Stimulated activated CD8-positive, alpha-beta memory T cell treated with anti-CD3 and anti-CD28 coated beads, Interleukin-2, amount 100 ng/mL, for 48 hours (primary cell): ENCODE results near the gene KIF1A.
"Not testable (repeated sequence)": the region's sequence is repeated elsewhere in the genome, so short reads cannot be mapped to it uniquely, and the experiment has no call there.

Source experiments
- DNase-seq, 2 donors: peaks; one replicate each; pipeline ENCODE4 v3.0.0-alpha.2; 2020; ENCODE audit warnings: low read depth in 2 of 2

The KIF1A gene

GRCh38 chr2:240848900-240849680 lies 29.1 kb upstream of the KIF1A start:
- DNase-seq, result no peak

- no peak for DNase-seq
These were observed 27.8 kb upstream of the KIF1A start for GRCh38 chr2:240847817-240848216.

- DNase-seq, result no peak
These were observed 27.0 kb upstream of the KIF1A start for GRCh38 chr2:240846873-240847595.

GRCh38 chr2:240846309-240846708 lies 26.3 kb upstream of the KIF1A start:
- not testable (repeated sequence) for DNase-seq

GRCh38 chr2:240840435-240841060 lies 20.5 kb upstream of the KIF1A start:
- DNase-seq, result no peak

- no peak for DNase-seq
These were observed 19.4 kb upstream of the KIF1A start for GRCh38 chr2:240839152-240840143.

- no peak for DNase-seq
These were observed 17.6 kb upstream of the KIF1A start for GRCh38 chr2:240837621-240838020.

GRCh38 chr2:240836781-240837467 lies 16.9 kb upstream of the KIF1A start:
- no peak for DNase-seq

- no peak for DNase-seq
These were observed 15.5 kb upstream of the KIF1A start for GRCh38 chr2:240835528-240835927.

- no peak for DNase-seq
These were observed 14.5 kb upstream of the KIF1A start for GRCh38 chr2:240834377-240834975.

- DNase-seq, result no peak
These were observed 13.8 kb upstream of the KIF1A start for GRCh38 chr2:240833724-240834285.

- no peak for DNase-seq
These were observed 13.0 kb upstream of the KIF1A start for GRCh38 chr2:240832921-240833494.

- peak; percentile 93 to 96 for DNase-seq
These were observed 12.2 kb upstream of the KIF1A start for GRCh38 chr2:240832205-240832727.

GRCh38 chr2:240831594-240832204 lies 11.7 kb upstream of the KIF1A start:
- DNase-seq, result no peak

- DNase-seq, result no peak
These were observed 5.5 kb upstream of the KIF1A start for GRCh38 chr2:240825476-240825875.

- DNase-seq, result no peak
These were observed 3.7 kb upstream of the KIF1A start for GRCh38 chr2:240823449-240824336.

- no peak for DNase-seq
These were observed 2.3 kb upstream of the KIF1A start for GRCh38 chr2:240822280-240822847.

GRCh38 chr2:240821429-240821778 lies 1.4 kb upstream of the KIF1A start:
- no peak for DNase-seq
